CD14-positive monocyte (primary cell): ENCODE results near the gene MOB3A. TPM values are rescaled to one million over a fixed set of nuclear protein-coding genes. Genes with fewer than 3 reads are reported as not detected.

Experiments used
- DNase-seq, 3 donors: peaks; one replicate each; pipeline ENCODE4 v3.0.0-alpha.2; 2011 to 2022
- H2AFZ ChIP-seq: 2 replicates; pipeline ENCODE4 v1.6.0; 2012; ENCODE audit warnings: mild to moderate bottlenecking, low read depth, low read length, inconsistent platforms; ENCODE audit not compliant: insufficient read depth, poor library complexity, severe bottlenecking
- H3K27ac ChIP-seq, 2 donors: 1 replicate in 1 of 2; 2 replicates in 1 of 2; pipeline ENCODE4 v1.5.1; 2012 to 2013; ENCODE audit warnings: low read length in 2 of 2, control low read depth in 1 of 2, inconsistent platforms in 1 of 2, low read depth in 1 of 2, mild to moderate bottlenecking in 1 of 2
- H3K27me3 ChIP-seq, 2 donors: one replicate each; pipeline versions ENCODE4 v1.6.0 to v1.6.1; 2011 to 2013; ENCODE audit warnings: low read length in 2 of 2; ENCODE audit not compliant: control insufficient read depth in 2 of 2, insufficient read depth in 2 of 2
- H3K36me3 ChIP-seq, 2 donors: replicated peaks in 1 of 2; 1 replicate in 1 of 2; 2 replicates in 1 of 2; pipeline versions ENCODE4 v1.5.1 to v1.6.1; 2012 to 2013; ENCODE audit warnings: low read length in 2 of 2, control low read depth in 1 of 2, inconsistent platforms in 1 of 2, mild to moderate bottlenecking in 1 of 2; ENCODE audit not compliant: insufficient read depth in 2 of 2, control insufficient read depth in 1 of 2
- H3K4me1 ChIP-seq, 2 donors: 1 replicate in 1 of 2; 2 replicates in 1 of 2; pipeline versions ENCODE4 v1.5.1 to v1.6.1; 2012 to 2013; ENCODE audit warnings: low read length in 2 of 2, control low read depth in 1 of 2, inconsistent platforms in 1 of 2, mild to moderate bottlenecking in 1 of 2, moderate library complexity in 1 of 2; ENCODE audit not compliant: insufficient read depth in 2 of 2, control insufficient read depth in 1 of 2
- H3K4me2 ChIP-seq: replicated peaks from 2 replicates; pipeline ENCODE3; 2012; ENCODE audit warnings: low read length, moderate library complexity, mild to moderate bottlenecking; ENCODE audit not compliant: poor library complexity, severe bottlenecking; ENCODE audit errors: extremely low read depth
- H3K4me3 ChIP-seq, 3 experiments: fragments of 200-600 bp in 1 of 3; sonication (generic) in 1 of 3; replicated peaks in 1 of 3; 1 replicate in 2 of 3; 2 replicates in 1 of 3; pipeline ENCODE4 v1.5.1; 2011 to 2013; ENCODE audit warnings: low read length in 3 of 3, mild to moderate bottlenecking in 3 of 3, control low read depth in 2 of 3, low read depth in 2 of 3, inconsistent platforms in 1 of 3, moderate library complexity in 1 of 3
- H3K79me2 ChIP-seq: 2 replicates; pipeline ENCODE4 v1.6.0; 2012; ENCODE audit warnings: mild to moderate bottlenecking, control low read depth, inconsistent platforms, low read length, moderate library complexity; ENCODE audit not compliant: insufficient read depth
- H3K9ac ChIP-seq: 2 replicates; pipeline ENCODE4 v1.6.0; 2017; ENCODE audit warnings: low read length, mild to moderate bottlenecking; ENCODE audit not compliant: insufficient read depth, poor library complexity, severe bottlenecking
- H3K9me3 ChIP-seq, 2 donors: replicated peaks in 1 of 2; 1 replicate in 1 of 2; 2 replicates in 1 of 2; pipeline versions ENCODE4 v1.5.1 to v1.6.1; 2012 to 2013; ENCODE audit warnings: low read length in 2 of 2, control low read depth in 1 of 2; ENCODE audit not compliant: control insufficient read depth in 1 of 2, insufficient read depth in 1 of 2
- H4K20me1 ChIP-seq: 2 replicates; pipeline ENCODE4 v1.6.0; 2012; ENCODE audit warnings: mild to moderate bottlenecking, low read length, control low read depth, moderate library complexity; ENCODE audit not compliant: insufficient read depth
- H3K27ac Mint-ChIP-seq, 7 donors: one replicate each; pipeline ENCODE4 v1.8.0; 2020; ENCODE audit warnings: mild to moderate bottlenecking in 7 of 7, mixed read lengths in 7 of 7, moderate library complexity in 6 of 7, inconsistent platforms in 2 of 7
- H3K27me3 Mint-ChIP-seq, 3 donors: one replicate each; pipeline ENCODE4 v1.8.0; 2021 to 2022; ENCODE audit warnings: low read depth in 3 of 3, mild to moderate bottlenecking in 3 of 3, mixed read lengths in 3 of 3, moderate library complexity in 3 of 3, inconsistent platforms in 1 of 3
- H3K36me3 Mint-ChIP-seq, 2 donors: one replicate each; pipeline ENCODE4 v1.8.0; 2020; ENCODE audit warnings: mixed read lengths in 2 of 2, inconsistent platforms in 1 of 2, mild to moderate bottlenecking in 1 of 2
- H3K4me1 Mint-ChIP-seq: one replicate; pipeline ENCODE4 v1.8.0; 2020; ENCODE audit warnings: mild to moderate bottlenecking, mixed read lengths
- H3K4me3 Mint-ChIP-seq, 2 donors: one replicate each; pipeline ENCODE4 v1.8.0; 2020; ENCODE audit warnings: mild to moderate bottlenecking in 2 of 2, mixed read lengths in 2 of 2, moderate library complexity in 1 of 2
- H3K9me3 Mint-ChIP-seq, 7 donors: one replicate each; pipeline ENCODE4 v1.8.0; 2020 to 2022; ENCODE audit warnings: mixed read lengths in 7 of 7, mild to moderate bottlenecking in 6 of 7, moderate library complexity in 6 of 7, inconsistent platforms in 2 of 7
- WGBS: methylation state at CpG from one replicate; pipeline ENCODE4 v1.1.5; 2013; ENCODE audit warnings: missing lambda C conversion rate; ENCODE audit not compliant: insufficient coverage; 5-methylcytosine and 5-hydroxymethylcytosine counted together
- intact Hi-C, 2 donors: fragments of 100-400 bp; cut with micrococcal nuclease; formaldehyde crosslinking; loops; one replicate each; pipeline versions ENCODE4 v1.15.0 to v1.15.1; 2023
- polyA plus RNA-seq, 3 donors: library from polyadenylated mRNA; depleted of rRNA in 1 of 3; unstranded in 2 of 3; stranded (reverse) in 1 of 3; fragments of 300-500 nt in 2 of 3; fragments of >200 nt in 1 of 3; fragmentation: Illumina TruSeq in 2 of 3; gene quantifications; 1 replicate in 2 of 3; 2 replicates in 1 of 3; pipeline ENCODE4 v1.2.3, GENCODE V29; 2012 to 2021
- TF ChIP-seq, protein P1 (sequence below): fragments of 200-600 bp; IDR thresholded peaks from one replicate; pipeline ENCODE4 v1.8.0; 2022; ENCODE audit warnings: antibody characterized with exemption, mild to moderate bottlenecking

MOB3A gene
- polyA plus RNA-seq, 3 donors = 60.5 to 179 (median 96.3) TPM

GRCh38 chr19:2077833-2078619, 18.1 kb downstream of the MOB3A start:
- no peak overlapping the region for H3K4me3 Mint-ChIP-seq
- TF ChIP-seq, protein P1, sequence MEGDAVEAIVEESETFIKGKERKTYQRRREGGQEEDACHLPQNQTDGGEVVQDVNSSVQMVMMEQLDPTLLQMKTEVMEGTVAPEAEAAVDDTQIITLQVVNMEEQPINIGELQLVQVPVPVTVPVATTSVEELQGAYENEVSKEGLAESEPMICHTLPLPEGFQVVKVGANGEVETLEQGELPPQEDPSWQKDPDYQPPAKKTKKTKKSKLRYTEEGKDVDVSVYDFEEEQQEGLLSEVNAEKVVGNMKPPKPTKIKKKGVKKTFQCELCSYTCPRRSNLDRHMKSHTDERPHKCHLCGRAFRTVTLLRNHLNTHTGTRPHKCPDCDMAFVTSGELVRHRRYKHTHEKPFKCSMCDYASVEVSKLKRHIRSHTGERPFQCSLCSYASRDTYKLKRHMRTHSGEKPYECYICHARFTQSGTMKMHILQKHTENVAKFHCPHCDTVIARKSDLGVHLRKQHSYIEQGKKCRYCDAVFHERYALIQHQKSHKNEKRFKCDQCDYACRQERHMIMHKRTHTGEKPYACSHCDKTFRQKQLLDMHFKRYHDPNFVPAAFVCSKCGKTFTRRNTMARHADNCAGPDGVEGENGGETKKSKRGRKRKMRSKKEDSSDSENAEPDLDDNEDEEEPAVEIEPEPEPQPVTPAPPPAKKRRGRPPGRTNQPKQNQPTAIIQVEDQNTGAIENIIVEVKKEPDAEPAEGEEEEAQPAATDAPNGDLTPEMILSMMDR = no peak
- 97% methylated on average over 39 of the region's 44 CpGs for WGBS
- no peaks in the 10 kb centered on the region for H3K9me3 ChIP-seq
- no peak overlapping the region for H2AFZ ChIP-seq
- no peak overlapping the region for H3K27ac ChIP-seq
- H3K79me2 ChIP-seq = peaks cover 96% of the 10 kb centered on the region
- H3K4me1 ChIP-seq = peaks cover 48 to 65% of the 10 kb centered on the region in 2 donors
- H3K4me2 ChIP-seq = no peak overlapping the region
- peaks cover 61 to 97% of the 10 kb centered on the region in 2 donors for H3K36me3 Mint-ChIP-seq
- no peak overlapping the region for H3K9ac ChIP-seq
- no peaks in the 10 kb centered on the region for H3K27me3 ChIP-seq
- peaks cover 0 to 3% (median 0%) of the 10 kb centered on the region in 3 donors for H3K27me3 Mint-ChIP-seq
- no peaks in the 10 kb centered on the region for H3K9me3 Mint-ChIP-seq
- DNase-seq = no peak
- H3K4me1 Mint-ChIP-seq = peaks cover 47% of the 10 kb centered on the region
- H4K20me1 ChIP-seq = peaks cover 99% of the 10 kb centered on the region
- peaks cover 67 to 76% of the 10 kb centered on the region in 2 donors for H3K36me3 ChIP-seq
- intact Hi-C loops = no loop called here
- peak overlapping the region in 5 of 7 donors; percentile 3 to 69 (median 43) for H3K27ac Mint-ChIP-seq
- H3K4me3 ChIP-seq = no peak overlapping the region

- Mint-ChIP-seq H3K27ac (peak overlapping the region in 4 of 7 donors; percentile 41 to 54 (median 46)), H3K36me3 (peaks cover 63 to 97% of the 10 kb centered on the region in 2 donors), H3K4me1 (peaks cover 46% of the 10 kb centered on the region), H3K9me3 (peaks cover 0 to 2% (median 0%) of the 10 kb centered on the region in 7 donors), H3K4me3 (no peak overlapping the region), H3K27me3 (peaks cover 0 to 3% (median 0%) of the 10 kb centered on the region in 3 donors)
- no peak overlapping the region for H3K27ac ChIP-seq
- no peak overlapping the region for H3K4me3 ChIP-seq
- DNase-seq = no peak
- TF ChIP-seq, protein P1 = no peak
- peaks cover 74 to 80% of the 10 kb centered on the region in 2 donors for H3K36me3 ChIP-seq
- H2AFZ ChIP-seq = no peak overlapping the region
- no peak overlapping the region for H3K9ac ChIP-seq
- H3K79me2 ChIP-seq = peaks cover 96% of the 10 kb centered on the region
- no peak overlapping the region for H3K4me2 ChIP-seq
- intact Hi-C loops = no loop called here
- WGBS = 97% methylated on average over 7 of the region's 7 CpGs
- H3K9me3 ChIP-seq = no peaks in the 10 kb centered on the region
- no peaks in the 10 kb centered on the region for H3K27me3 ChIP-seq
- peaks cover 100% of the 10 kb centered on the region for H4K20me1 ChIP-seq
- peaks cover 45 to 64% of the 10 kb centered on the region in 2 donors for H3K4me1 ChIP-seq
Measured at GRCh38 chr19:2077398-2077797, 18.7 kb downstream of the MOB3A start.
